B cell (primary cell): ENCODE data around the gene TLL1. TPM values are rescaled to one million over a fixed set of nuclear protein-coding genes. Genes with fewer than 3 reads are reported as not detected.

ENCODE experiments used
- ATAC-seq: fragments of 200-7000 bp; cut with Tn5 transposase; one replicate; pipeline ENCODE4 v1.10.0; 2021; ENCODE audit warnings: low read depth, mild to moderate bottlenecking, moderate number of reproducible peaks, moderate library complexity
- CTCF ChIA-PET: fragments of 350-600 bp; sonication (Branson Sonifier 250); formaldehyde crosslinking; loops from one replicate; lab custom pipeline; 2021; ENCODE audit warnings: antibody characterized with exemption, inconsistent platforms; lab: Charles Lee
- POLR2A ChIA-PET: fragments of 350-600 bp; sonication (Branson Sonifier 250); formaldehyde crosslinking; loops from one replicate; lab custom pipeline; 2021; ENCODE audit warnings: antibody characterized with exemption; lab: Charles Lee
- DNase-seq: peaks from one replicate; pipeline ENCODE4 v3.0.0; 2013
- H2AFZ ChIP-seq: 2 replicates; pipeline ENCODE4 v1.6.1; 2012; ENCODE audit warnings: mild to moderate bottlenecking, low read depth, low read length; ENCODE audit not compliant: insufficient read depth, poor library complexity, severe bottlenecking
- H3K27ac ChIP-seq, 2 donors: 1 replicate in 1 of 2; 2 replicates in 1 of 2; pipeline ENCODE4 v1.5.1; 2012 to 2013; ENCODE audit warnings: low read length in 2 of 2, mild to moderate bottlenecking in 2 of 2, moderate library complexity in 1 of 2
- H3K27me3 ChIP-seq, 4 experiments: fragments of 200-600 bp in 1 of 4; sonication (generic) in 1 of 4; replicated peaks in 1 of 4; 1 replicate in 2 of 4; 2 replicates in 2 of 4; pipeline versions ENCODE4 v1.6.1 to v1.7.0; 2013 to 2016; ENCODE audit warnings: low read length in 3 of 4, mild to moderate bottlenecking in 2 of 4, mixed read lengths in 1 of 4, moderate library complexity in 1 of 4; ENCODE audit not compliant: insufficient read depth in 4 of 4, control insufficient read depth in 3 of 4; ENCODE audit errors: control extremely low read depth in 1 of 4
- H3K36me3 ChIP-seq, 2 experiments: replicated peaks in 1 of 2; 1 replicate in 1 of 2; 2 replicates in 1 of 2; pipeline versions ENCODE4 v1.6.1 to v1.7.1; 2013; ENCODE audit warnings: low read length in 1 of 2; ENCODE audit not compliant: insufficient read depth in 2 of 2, control insufficient read depth in 1 of 2; ENCODE audit errors: control extremely low read depth in 1 of 2, extremely low read depth in 1 of 2
- H3K4me1 ChIP-seq, 2 donors: fragments of 200-600 bp in 1 of 2; sonication (generic) in 1 of 2; 1 replicate in 1 of 2; 2 replicates in 1 of 2; pipeline versions ENCODE4 v1.5.1 to v1.6.1; 2013 to 2017; ENCODE audit warnings: low read length in 2 of 2; ENCODE audit not compliant: control insufficient read depth in 2 of 2, insufficient read depth in 2 of 2
- H3K4me2 ChIP-seq: replicated peaks from 2 replicates; pipeline ENCODE3; 2012; ENCODE audit warnings: mild to moderate bottlenecking, low read depth, low read length; ENCODE audit not compliant: poor library complexity, severe bottlenecking
- H3K4me3 ChIP-seq, 5 experiments: fragments of 200-600 bp in 1 of 5; sonication (generic) in 1 of 5; 1 replicate in 3 of 5; 2 replicates in 2 of 5; pipeline versions ENCODE4 v1.5.1 to v1.7.0; 2011 to 2016; ENCODE audit warnings: low read length in 4 of 5, mild to moderate bottlenecking in 4 of 5, low read depth in 2 of 5, control low read depth in 1 of 5, moderate library complexity in 1 of 5; ENCODE audit not compliant: insufficient read depth in 1 of 5; ENCODE audit errors: control extremely low read depth in 1 of 5, extremely low read depth in 1 of 5
- H3K79me2 ChIP-seq: fragments of 200-600 bp; sonication (generic); one replicate; pipeline ENCODE4 v1.6.0; 2016; ENCODE audit warnings: low read length; ENCODE audit not compliant: control insufficient read depth, insufficient read depth
- H3K9ac ChIP-seq: fragments of 200-600 bp; sonication (generic); 2 replicates; pipeline ENCODE4 v1.6.1; 2017; ENCODE audit warnings: mild to moderate bottlenecking, low read length, moderate library complexity
- H3K9me3 ChIP-seq, 3 donors: one replicate each; pipeline versions ENCODE4 v1.6.1 to v1.7.1; 2013; ENCODE audit warnings: low read length in 2 of 3; ENCODE audit not compliant: control insufficient read depth in 2 of 3, insufficient read depth in 1 of 3; ENCODE audit errors: control extremely low read depth in 1 of 3
- H4K20me1 ChIP-seq: 2 replicates; pipeline ENCODE4 v1.6.0; 2012; ENCODE audit warnings: mild to moderate bottlenecking, low read length; ENCODE audit not compliant: insufficient read depth, control insufficient read depth, poor library complexity, severe bottlenecking
- H3K27ac Mint-ChIP-seq: one replicate; pipeline ENCODE4 v1.8.0; 2021; ENCODE audit warnings: mixed read lengths
- H3K27me3 Mint-ChIP-seq: one replicate; pipeline ENCODE4 v1.8.0; 2021; ENCODE audit warnings: mixed read lengths
- H3K4me1 Mint-ChIP-seq: one replicate; pipeline ENCODE4 v1.8.0; 2021; ENCODE audit warnings: mixed read lengths
- H3K4me3 Mint-ChIP-seq: one replicate; pipeline ENCODE4 v1.8.0; 2021; ENCODE audit warnings: mixed read lengths
- H3K9me3 Mint-ChIP-seq: one replicate; pipeline ENCODE4 v1.8.0; 2022; ENCODE audit warnings: mixed read lengths; ENCODE audit not compliant: insufficient read depth
- CTCF ChIP-seq: fragments of 200-600 bp; IDR thresholded peaks from one replicate; pipeline ENCODE4 v1.8.0; 2022; ENCODE audit warnings: antibody characterized with exemption, mild to moderate bottlenecking
- EZH2 ChIP-seq: IDR thresholded peaks from 2 replicates; pipeline ENCODE4 v1.6.1; 2012; ENCODE audit warnings: borderline replicate concordance, low read depth, mild to moderate bottlenecking, moderate library complexity, low read length; ENCODE audit not compliant: insufficient read depth, poor library complexity, severe bottlenecking
- WGBS: methylation state at CpG from one replicate; pipeline ENCODE4 v1.1.5; 2013; ENCODE audit warnings: missing lambda C conversion rate; ENCODE audit not compliant: insufficient coverage; 5-methylcytosine and 5-hydroxymethylcytosine counted together
- intact Hi-C: fragments of 100-400 bp; cut with micrococcal nuclease; formaldehyde crosslinking; loops from one replicate; pipeline ENCODE4 v1.10.0; 2022
- polyA plus RNA-seq: library from polyadenylated mRNA; depleted of rRNA; stranded (reverse); fragments of >200 nt; gene quantifications from 2 replicates; pipeline ENCODE4 v1.2.3, GENCODE V29; 2012
- total RNA-seq, 2 donors: library from RNA; stranded (reverse); fragments of 120-200 nt in 1 of 2; gene quantifications; 1 replicate in 1 of 2; 2 replicates in 1 of 2; pipeline versions ENCODE4 v1.2.3 to v1.2.4, GENCODE V29; 2013 to 2022

TLL1 gene
- total and polyA plus RNA-seq, 2 donors (not counting 1 experiment from before 2014, with no cell fraction given) = not detected

GRCh38 chr4:166078383-166078782 lies 205.3 kb downstream of the TLL1 start:
- ATAC-seq (no peak), DNase-seq (no peak)
- no peak for TF ChIP-seq CTCF
- TF ChIP-seq EZH2 = no peak
- Histone ChIP-seq H3K9me3 (no peaks in the 10 kb centered on the region), H3K9ac (no peak overlapping the region), H3K4me2 (no peak overlapping the region), H3K27ac (no peak overlapping the region), H4K20me1 (no peaks in the 10 kb centered on the region), H3K27me3 (no peaks in the 10 kb centered on the region), H3K36me3 (no peaks in the 10 kb centered on the region), H3K4me1 (no peaks in the 10 kb centered on the region), H2AFZ (no peak overlapping the region), H3K4me3 (no peak overlapping the region), H3K79me2 (no peaks in the 10 kb centered on the region)
- CTCF ChIA-PET = interaction anchor here (0.6 kb wide), 1 partner anchor 26 kb away, joined by 3 read pairs; no protein-coding TSS in a partner anchor
- peaks cover 2% of the 10 kb centered on the region for H3K9me3 Mint-ChIP-seq
- intact Hi-C loops = no loop called here
- no peaks in the 10 kb centered on the region for H3K27me3 Mint-ChIP-seq
- WGBS = no CpG with 5 or more reads among the region's 3 CpGs
- H3K27ac Mint-ChIP-seq = no peak overlapping the region
- H3K4me1 Mint-ChIP-seq = no peaks in the 10 kb centered on the region
- H3K4me3 Mint-ChIP-seq = no peak overlapping the region
- POLR2A ChIA-PET = no interaction called here

DNA sequence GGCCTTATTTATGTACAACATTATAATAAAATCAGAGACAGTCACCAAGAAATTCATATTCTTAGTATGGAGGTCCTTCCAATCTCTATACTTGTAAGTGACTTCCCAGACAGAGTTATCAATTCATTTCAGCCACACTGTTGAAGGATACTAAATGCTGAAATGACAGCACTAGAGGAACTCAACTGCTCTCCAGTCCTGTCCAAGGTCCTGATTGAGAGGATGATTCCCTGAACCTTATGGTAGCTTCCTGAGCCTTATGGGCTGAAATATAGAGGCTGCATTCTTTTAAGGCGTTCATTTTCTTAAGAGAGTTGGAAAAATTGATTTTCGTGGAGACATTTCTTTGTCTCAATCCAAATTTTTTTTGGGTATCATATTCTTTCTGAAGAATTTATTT lies 205.9 kb downstream of the TLL1 start:
- Histone ChIP-seq H3K79me2 (no peaks in the 10 kb centered on the region), H3K9ac (no peak overlapping the region), H3K9me3 (no peaks in the 10 kb centered on the region), H2AFZ (no peak overlapping the region), H3K27ac (no peak overlapping the region), H3K4me3 (no peak overlapping the region), H3K27me3 (no peaks in the 10 kb centered on the region), H3K36me3 (no peaks in the 10 kb centered on the region), H3K4me1 (no peaks in the 10 kb centered on the region), H3K4me2 (no peak overlapping the region), H4K20me1 (no peaks in the 10 kb centered on the region)
- intact Hi-C loops = no loop called here
- no peak for ATAC-seq
- Mint-ChIP-seq H3K4me1 (no peaks in the 10 kb centered on the region), H3K9me3 (peaks cover 2% of the 10 kb centered on the region), H3K27ac (no peak overlapping the region), H3K4me3 (no peak overlapping the region), H3K27me3 (no peaks in the 10 kb centered on the region)
- ChIA-PET POLR2A (no interaction called here), CTCF (interaction anchor here (0.6 kb wide), 1 partner anchor 26 kb away, joined by 3 read pairs; no protein-coding TSS in a partner anchor)
- WGBS = no CpG with 5 or more reads among the region's 2 CpGs
- no peak for DNase-seq
- TF ChIP-seq EZH2 (no peak), CTCF (no peak)
